ENCODE results near the gene ZNF614. TPM values are rescaled to one million over a fixed set of nuclear protein-coding genes. Genes with fewer than 3 reads are reported as not detected.

Gene ZNF614
- total and polyA plus RNA-seq, 2 of the 13 experiments (the other 11 are each of a cell fraction or from before 2014, with no cell fraction given) = 13.0 to 22.8 TPM

- TF ChIP-seq SP140L (CRISPR knock-in tag; IDR thresholded peaks at IDR 0.05; ENCODE audit: borderline replicate concordance) (no peak), RAD21 (CRISPR knock-in tag; IDR thresholded peaks at IDR 0.05) (peak; percentile 57; the same call in 1 of the 2 replicates), MZF1 (CRISPR knock-in tag; IDR thresholded peaks at IDR 0.05; ENCODE audit: borderline replicate concordance) (no peak), HDAC2 (CRISPR knock-in tag; IDR thresholded peaks at IDR 0.05) (no peak; the same call in 1 of the 2 replicates), BRD4 (CRISPR knock-in tag; IDR thresholded peaks at IDR 0.05) (peak; percentile 96), MLLT10 (CRISPR knock-in tag; IDR thresholded peaks at IDR 0.05) (no peak), ZNF274 (CRISPR knock-in tag; IDR thresholded peaks at IDR 0.05) (peak; percentile 92; the same call in 1 of the 2 replicates), ZNF333 (CRISPR knock-in tag; IDR thresholded peaks at IDR 0.05; ENCODE audit: borderline replicate concordance) (peak; percentile 54; the same call in 1 of the 2 replicates), ARHGAP35 (CRISPR knock-in tag; IDR thresholded peaks at IDR 0.05; ENCODE audit: borderline replicate concordance) (peak; percentile 23; the same call in 1 of the 2 replicates), PRDM15 (CRISPR knock-in tag; IDR thresholded peaks at IDR 0.05) (no peak), ZNF713 (CRISPR knock-in tag; IDR thresholded peaks at IDR 0.05) (no peak), FOXP4 (CRISPR knock-in tag; IDR thresholded peaks at IDR 0.05) (no peak), POLR2A (IDR thresholded peaks at IDR 0.05; ENCODE audit: insufficient read depth in 1 of 2, low read depth in 2 of 2, low read length in 2 of 2) (peak; percentile 84 to 93), ATRX (CRISPR knock-in tag; IDR thresholded peaks at IDR 0.05; ENCODE audit: borderline replicate concordance) (no peak), MEF2D (CRISPR knock-in tag; IDR thresholded peaks at IDR 0.05) (peak; percentile 67), THYN1 (CRISPR knock-in tag; IDR thresholded peaks at IDR 0.05; ENCODE audit: borderline replicate concordance, low read depth) (no peak), HNRNPLL (IDR thresholded peaks at IDR 0.05; ENCODE audit: low read depth, low read length, poor library complexity, severe bottlenecking) (peak; percentile 92)
- TF ChIP-seq, protein P1, sequence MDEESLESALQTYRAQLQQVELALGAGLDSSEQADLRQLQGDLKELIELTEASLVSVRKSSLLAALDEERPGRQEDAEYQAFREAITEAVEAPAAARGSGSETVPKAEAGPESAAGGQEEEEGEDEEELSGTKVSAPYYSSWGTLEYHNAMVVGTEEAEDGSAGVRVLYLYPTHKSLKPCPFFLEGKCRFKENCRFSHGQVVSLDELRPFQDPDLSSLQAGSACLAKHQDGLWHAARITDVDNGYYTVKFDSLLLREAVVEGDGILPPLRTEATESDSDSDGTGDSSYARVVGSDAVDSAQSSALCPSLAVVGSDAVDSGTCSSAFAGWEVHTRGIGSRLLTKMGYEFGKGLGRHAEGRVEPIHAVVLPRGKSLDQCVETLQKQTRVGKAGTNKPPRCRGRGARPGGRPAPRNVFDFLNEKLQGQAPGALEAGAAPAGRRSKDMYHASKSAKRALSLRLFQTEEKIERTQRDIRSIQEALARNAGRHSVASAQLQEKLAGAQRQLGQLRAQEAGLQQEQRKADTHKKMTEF (CRISPR knock-in tag; IDR thresholded peaks at IDR 0.05) = peak; percentile 83
- TF ChIP-seq, protein P2, sequence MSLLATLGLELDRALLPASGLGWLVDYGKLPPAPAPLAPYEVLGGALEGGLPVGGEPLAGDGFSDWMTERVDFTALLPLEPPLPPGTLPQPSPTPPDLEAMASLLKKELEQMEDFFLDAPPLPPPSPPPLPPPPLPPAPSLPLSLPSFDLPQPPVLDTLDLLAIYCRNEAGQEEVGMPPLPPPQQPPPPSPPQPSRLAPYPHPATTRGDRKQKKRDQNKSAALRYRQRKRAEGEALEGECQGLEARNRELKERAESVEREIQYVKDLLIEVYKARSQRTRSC (CRISPR knock-in tag; IDR thresholded peaks at IDR 0.05; ENCODE audit: low read depth) = no peak
- TF ChIP-seq, protein P3, sequence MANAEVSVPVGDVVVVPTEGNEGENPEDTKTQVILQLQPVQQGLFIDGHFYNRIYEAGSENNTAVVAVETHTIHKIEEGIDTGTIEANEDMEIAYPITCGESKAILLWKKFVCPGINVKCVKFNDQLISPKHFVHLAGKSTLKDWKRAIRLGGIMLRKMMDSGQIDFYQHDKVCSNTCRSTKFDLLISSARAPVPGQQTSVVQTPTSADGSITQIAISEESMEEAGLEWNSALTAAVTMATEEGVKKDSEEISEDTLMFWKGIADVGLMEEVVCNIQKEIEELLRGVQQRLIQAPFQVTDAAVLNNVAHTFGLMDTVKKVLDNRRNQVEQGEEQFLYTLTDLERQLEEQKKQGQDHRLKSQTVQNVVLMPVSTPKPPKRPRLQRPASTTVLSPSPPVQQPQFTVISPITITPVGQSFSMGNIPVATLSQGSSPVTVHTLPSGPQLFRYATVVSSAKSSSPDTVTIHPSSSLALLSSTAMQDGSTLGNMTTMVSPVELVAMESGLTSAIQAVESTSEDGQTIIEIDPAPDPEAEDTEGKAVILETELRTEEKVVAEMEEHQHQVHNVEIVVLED (CRISPR knock-in tag; IDR thresholded peaks at IDR 0.05; ENCODE audit: borderline replicate concordance) = peak; percentile 82
These were observed at the start of gene ZNF614 (continued) for GRCh38 chr19:52028027-52028779.

Data from HepG2 (cell line).